Pancreas (tissue), 10 donors: Measurements from ENCODE around the gene DHX32. TPM values are rescaled to one million over a fixed set of nuclear protein-coding genes. Genes with fewer than 3 reads are reported as not detected.
"Not testable (repeated sequence)": the region's sequence is repeated elsewhere in the genome, so short reads cannot be mapped to it uniquely, and the experiment has no call there.

Experiments
- ATAC-seq, 4 donors: fragments of 200-7000 bp; cut with Tn5 transposase; one replicate each; pipeline versions ENCODE4 v1.8.0 to v1.9.1; 2020; ENCODE audit warnings: mild to moderate bottlenecking in 4 of 4, moderate library complexity in 4 of 4
- DNase-seq, 6 donors: peaks; one replicate each; pipeline ENCODE4 v3.0.0-alpha.2; 2020
- FAIRE-seq: peaks from 2 replicates; lab custom pipeline; 2012; peaks lifted over from hg19 to GRCh38; lab: Jason Lieb, UNC
- H3K27ac ChIP-seq, 4 donors: fragments of 200-600 bp; sonication (generic); 1 replicate in 3 of 4; 2 replicates in 1 of 4; pipeline versions ENCODE4 v1.5.0 to v1.8.0; 2020
- H3K27me3 ChIP-seq, 4 donors: fragments of 200-600 bp; one replicate each; pipeline ENCODE4 v1.8.0; 2021
- H3K36me3 ChIP-seq, 3 donors: fragments of 200-600 bp; sonication (generic) in 1 of 3; one replicate each; pipeline versions ENCODE4 v1.5.0 to v1.8.0; 2020 to 2021
- H3K4me1 ChIP-seq, 3 donors: fragments of 200-600 bp; one replicate each; pipeline ENCODE4 v1.8.0; 2021
- H3K4me3 ChIP-seq, 4 donors: fragments of 200-600 bp; sonication (generic) in 2 of 4; one replicate each; pipeline versions ENCODE4 v1.5.0 to v1.8.0; 2020 to 2021
- H3K9me3 ChIP-seq, 4 donors: fragments of 200-600 bp; one replicate each; pipeline ENCODE4 v1.8.0; 2021
- WGBS, 2 donors: extraction: QIAGEN DNeasy Blood & Tissue Kit; methylation state at CpG; one replicate each; pipeline ENCODE4 v1.1.7; 2013; 5-methylcytosine and 5-hydroxymethylcytosine counted together
- intact Hi-C, 3 donors: fragments of 100-400 bp; cut with DNase I; formaldehyde crosslinking; loops; one replicate each; pipeline versions ENCODE4 v1.11.1 to v1.14.2; 2022
- polyA plus RNA-seq, 2 donors: library from polyadenylated mRNA; stranded (reverse); fragments of 200-250 nt; gene quantifications; one replicate each; pipeline ENCODE4 v1.2.3, GENCODE V29; 2013
- total RNA-seq, 6 donors: library from RNA; stranded (reverse); fragmentation: NEBNext Ultra II Directional in 4 of 6; extraction: Animal tissue kit (Norgen Biotek cat#: 25700) in 4 of 6; gene quantifications; one replicate each; pipeline versions ENCODE4 v1.2.1 to v1.2.4, GENCODE V29; 2021 to 2023
- TF ChIP-seq, protein P1 (sequence below), 4 donors: fragments of 200-600 bp; sonication (generic) in 3 of 4; IDR thresholded peaks; one replicate each; pipeline versions ENCODE4 v1.5.0 to v1.8.0; 2021; ENCODE audit warnings: antibody characterized with exemption in 4 of 4
- donor health status: healthy with polysubstance abuse.
- donor health status: DM: no; HTN: no; CAD: no; lungs with moderate emphysema.
- donor health status: DM: no; HTN: no; CAD: no.
- donor health status: control.
- donor health status: control.
- donor health status: Bipolar disorder and iron deficiency.
- donor health status: DM: yes; HTN: yes; CAD: no.
- donor health status: DM: no; HTN: no; CAD: no.
- donor health status: DM: no; HTN: no; CAD: no.
- donor health status: DM: yes; HTN: yes; CAD: no.

Gene DHX32
- total and polyA plus RNA-seq, 8 donors, result 16.9 to 33.1 (median 24.1) TPM

DNA sequence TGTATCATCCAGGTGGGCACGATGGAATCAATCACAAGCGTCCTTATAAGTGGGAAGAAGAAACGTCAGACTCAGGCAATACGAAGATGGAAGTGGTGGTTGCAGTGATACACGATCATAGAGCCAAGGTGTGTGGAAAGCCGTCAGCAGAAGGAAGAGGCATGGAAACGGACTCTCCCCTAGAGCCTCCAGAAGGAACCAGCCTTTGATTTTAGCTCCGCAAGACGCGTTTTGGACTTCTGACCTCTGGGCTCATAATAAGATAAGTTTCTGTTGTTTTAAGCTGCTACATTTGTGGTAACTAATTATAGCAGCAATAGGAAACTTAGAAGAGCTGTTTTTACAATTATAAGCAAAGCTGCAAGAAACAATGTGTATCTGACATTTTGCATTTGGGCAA lies 30.1 kb upstream of the DHX32 start:
- FAIRE-seq (no peak), ATAC-seq (peak; percentile 49 to 70 (median 58)), DNase-seq (peak in 1 of 6 donors; percentile 39)
- H3K27ac ChIP-seq, result peak overlapping the region; percentile 14 to 64 (median 58)
- TF ChIP-seq, protein P1, sequence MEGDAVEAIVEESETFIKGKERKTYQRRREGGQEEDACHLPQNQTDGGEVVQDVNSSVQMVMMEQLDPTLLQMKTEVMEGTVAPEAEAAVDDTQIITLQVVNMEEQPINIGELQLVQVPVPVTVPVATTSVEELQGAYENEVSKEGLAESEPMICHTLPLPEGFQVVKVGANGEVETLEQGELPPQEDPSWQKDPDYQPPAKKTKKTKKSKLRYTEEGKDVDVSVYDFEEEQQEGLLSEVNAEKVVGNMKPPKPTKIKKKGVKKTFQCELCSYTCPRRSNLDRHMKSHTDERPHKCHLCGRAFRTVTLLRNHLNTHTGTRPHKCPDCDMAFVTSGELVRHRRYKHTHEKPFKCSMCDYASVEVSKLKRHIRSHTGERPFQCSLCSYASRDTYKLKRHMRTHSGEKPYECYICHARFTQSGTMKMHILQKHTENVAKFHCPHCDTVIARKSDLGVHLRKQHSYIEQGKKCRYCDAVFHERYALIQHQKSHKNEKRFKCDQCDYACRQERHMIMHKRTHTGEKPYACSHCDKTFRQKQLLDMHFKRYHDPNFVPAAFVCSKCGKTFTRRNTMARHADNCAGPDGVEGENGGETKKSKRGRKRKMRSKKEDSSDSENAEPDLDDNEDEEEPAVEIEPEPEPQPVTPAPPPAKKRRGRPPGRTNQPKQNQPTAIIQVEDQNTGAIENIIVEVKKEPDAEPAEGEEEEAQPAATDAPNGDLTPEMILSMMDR (IDR thresholded peaks at IDR 0.05), result no peak
- no peak overlapping the region for H3K4me3 ChIP-seq
- H3K4me1 ChIP-seq, result peaks cover 7 to 27% (median 8%) of the 10 kb centered on the region in 3 donors
- H3K27me3 ChIP-seq, result no peaks in the 10 kb centered on the region
- WGBS, 2 donors, result 43 to 44% methylated on average over 10 of the region's 10 CpGs
- intact Hi-C loops, result no loop called here
- no peaks in the 10 kb centered on the region for H3K9me3 ChIP-seq
- H3K36me3 ChIP-seq, result no peaks in the 10 kb centered on the region

DNA sequence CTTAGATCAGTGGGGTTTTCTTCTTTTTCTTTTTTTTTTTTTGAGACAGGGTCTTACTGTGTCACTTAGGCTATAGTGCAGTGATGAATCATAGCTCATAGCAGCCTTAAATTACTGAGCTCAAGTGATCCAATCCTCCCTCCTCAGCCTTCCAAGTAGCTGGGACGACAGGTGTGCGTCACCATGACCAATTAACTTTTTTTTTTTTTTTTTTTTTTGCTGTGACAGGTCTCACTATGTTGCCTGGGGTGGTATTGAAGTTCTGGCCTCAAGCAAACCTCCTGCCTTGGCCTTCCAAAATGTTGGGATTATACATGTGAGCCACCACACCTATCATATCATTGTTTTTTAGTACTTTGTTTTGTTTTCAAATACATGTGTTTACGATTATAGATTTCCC lies 28.4 kb upstream of the DHX32 start:
- H3K27me3 ChIP-seq, H3K4me3 ChIP-seq, H3K36me3 ChIP-seq, intact Hi-C loops, DNase-seq, ATAC-seq, H3K9me3 ChIP-seq, H3K27ac ChIP-seq, FAIRE-seq: not testable (repeated sequence)
- peaks cover 7 to 27% (median 18%) of the 10 kb centered on the region in 3 donors for H3K4me1 ChIP-seq
- 58 to 82% methylated on average over 3 of the region's 3 CpGs for WGBS, 2 donors

DNA sequence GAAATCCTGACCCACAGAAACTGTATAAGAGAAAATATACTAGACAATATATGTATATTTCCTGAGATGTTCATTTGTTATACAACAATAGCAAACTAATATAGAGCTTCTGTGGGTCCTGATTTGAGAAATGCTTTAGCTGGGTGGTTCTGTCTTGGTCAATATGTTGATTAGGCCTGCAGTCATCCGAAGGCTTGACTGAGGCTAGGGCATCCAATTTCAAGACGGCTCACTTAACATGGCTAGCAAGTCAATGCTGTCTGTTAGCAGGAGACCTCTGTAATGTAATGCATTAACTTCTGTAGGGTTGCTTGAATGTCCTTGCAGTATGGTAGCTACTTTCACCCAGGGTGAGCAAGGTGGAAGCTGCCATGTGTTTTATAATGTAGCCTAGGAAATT lies 27.7 kb upstream of the DHX32 start:
- H3K9me3 ChIP-seq, ATAC-seq, H3K27me3 ChIP-seq, intact Hi-C loops, H3K4me3 ChIP-seq, DNase-seq, FAIRE-seq, H3K27ac ChIP-seq, H3K36me3 ChIP-seq: not testable (repeated sequence)
- peaks cover 7 to 22% (median 18%) of the 10 kb centered on the region in 3 donors for H3K4me1 ChIP-seq
- 39 to 41% methylated on average over 2 of the region's 2 CpGs for WGBS, 2 donors

DNA sequence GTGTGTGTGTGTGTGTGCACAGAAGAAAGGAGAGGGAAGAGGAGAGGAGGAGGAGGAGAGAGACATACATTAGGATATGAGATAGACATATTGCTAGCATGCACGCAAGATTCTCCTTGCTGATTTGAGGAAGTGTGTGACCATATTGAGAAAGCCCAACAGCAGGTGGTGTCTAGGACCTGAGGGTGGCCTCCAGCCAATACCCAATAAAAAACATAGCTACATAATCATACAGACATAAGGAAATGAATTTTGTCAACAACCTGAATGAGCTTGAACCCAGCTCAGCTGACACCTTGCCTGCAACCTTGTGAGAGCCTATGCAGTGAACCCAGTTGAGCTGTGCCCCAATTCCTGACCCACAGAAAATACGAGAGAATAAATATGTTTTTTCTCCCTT lies 26.5 kb upstream of the DHX32 start:
- intact Hi-C loops, FAIRE-seq, H3K27me3 ChIP-seq, ATAC-seq, H3K27ac ChIP-seq, H3K36me3 ChIP-seq, DNase-seq, H3K4me3 ChIP-seq, H3K9me3 ChIP-seq: not testable (repeated sequence)
- 56 to 59% methylated on average over 2 of the region's 2 CpGs for WGBS, 2 donors
- H3K4me1 ChIP-seq, result peaks cover 2 to 12% (median 10%) of the 10 kb centered on the region in 3 donors

DNA sequence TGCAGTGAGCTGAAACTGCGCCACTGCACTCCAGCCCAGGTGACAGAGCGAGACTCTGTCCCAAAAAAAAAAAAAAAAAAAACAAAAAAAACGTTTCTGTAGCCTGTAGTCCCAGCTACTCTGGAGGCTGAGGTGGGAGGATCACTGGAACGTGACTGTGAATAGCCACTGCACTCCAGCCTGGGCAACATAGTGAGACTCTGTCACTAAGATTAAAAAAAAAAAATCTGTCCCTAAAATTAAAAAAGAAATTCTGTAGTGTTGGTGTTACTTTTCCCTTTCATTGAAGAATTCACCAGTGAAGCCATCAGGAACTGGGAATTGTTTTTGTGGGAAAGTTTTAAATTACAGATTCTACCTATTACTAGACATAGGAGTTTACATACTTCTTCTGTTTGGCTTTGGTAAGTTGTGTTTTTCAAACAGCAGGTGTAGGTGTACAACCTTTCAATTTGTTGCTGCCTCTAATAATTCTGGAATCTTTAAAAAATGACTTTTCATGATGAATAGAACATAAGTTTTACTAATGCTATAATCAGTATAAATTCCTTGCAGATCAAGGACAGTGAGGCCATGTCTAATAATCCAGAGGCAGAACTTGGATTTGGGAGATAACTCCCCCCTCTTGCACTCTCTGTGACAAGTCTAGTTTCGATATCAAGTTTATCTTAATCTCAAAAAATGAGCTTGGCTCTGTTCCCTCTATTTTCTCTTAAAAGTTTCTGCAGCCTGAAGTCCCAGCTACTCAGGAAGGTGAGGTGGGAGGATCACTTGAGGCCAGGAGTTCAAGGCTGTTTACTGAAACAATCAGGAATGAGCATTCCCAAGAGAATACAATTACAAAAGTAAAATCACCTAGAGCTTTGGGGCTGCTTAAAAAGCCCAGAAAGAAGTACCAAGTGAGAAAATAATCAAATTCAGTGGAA lies 24.2 kb upstream of the DHX32 start:
- H3K9me3 ChIP-seq, H3K27ac ChIP-seq, H3K4me3 ChIP-seq, H3K4me1 ChIP-seq, H3K27me3 ChIP-seq, intact Hi-C loops, DNase-seq, FAIRE-seq, H3K36me3 ChIP-seq: not testable (repeated sequence)
- peak in 3 of 4 donors; percentile 22 to 55 (median 35) for ATAC-seq
- WGBS, 2 donors, result 63 to 69% methylated on average over 5 of the region's 5 CpGs

DNA sequence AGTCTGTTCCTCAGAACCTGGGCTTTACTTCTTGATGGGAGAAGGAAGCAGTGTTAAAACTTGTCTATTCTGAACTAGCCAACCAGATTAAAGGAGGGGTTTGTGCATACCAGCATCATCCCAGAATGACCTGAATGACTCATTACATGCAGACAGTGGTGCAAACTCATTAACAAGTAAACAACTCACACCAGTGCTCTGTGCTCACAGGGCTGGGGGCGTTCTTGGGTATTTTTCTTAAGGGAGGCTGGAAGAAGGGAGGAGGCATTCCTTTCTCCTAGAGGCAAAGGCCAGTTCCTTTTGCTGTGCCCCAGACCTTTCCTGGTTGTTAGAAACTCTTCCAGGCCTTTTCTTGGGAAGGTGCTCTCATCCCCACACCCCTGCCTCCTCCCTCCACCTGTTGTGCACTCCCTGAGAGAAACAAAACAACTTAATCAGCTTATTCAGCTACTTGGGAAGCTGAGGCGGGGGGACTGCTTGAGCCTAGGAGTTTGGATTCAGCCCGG lies 22.1 kb upstream of the DHX32 start:
- DNase-seq, H3K4me1 ChIP-seq, H3K27me3 ChIP-seq, H3K36me3 ChIP-seq, intact Hi-C loops, ATAC-seq, H3K27ac ChIP-seq, H3K9me3 ChIP-seq, FAIRE-seq, H3K4me3 ChIP-seq: not testable (repeated sequence)
- 66 to 78% methylated on average over 3 of the region's 3 CpGs for WGBS, 2 donors

DNA sequence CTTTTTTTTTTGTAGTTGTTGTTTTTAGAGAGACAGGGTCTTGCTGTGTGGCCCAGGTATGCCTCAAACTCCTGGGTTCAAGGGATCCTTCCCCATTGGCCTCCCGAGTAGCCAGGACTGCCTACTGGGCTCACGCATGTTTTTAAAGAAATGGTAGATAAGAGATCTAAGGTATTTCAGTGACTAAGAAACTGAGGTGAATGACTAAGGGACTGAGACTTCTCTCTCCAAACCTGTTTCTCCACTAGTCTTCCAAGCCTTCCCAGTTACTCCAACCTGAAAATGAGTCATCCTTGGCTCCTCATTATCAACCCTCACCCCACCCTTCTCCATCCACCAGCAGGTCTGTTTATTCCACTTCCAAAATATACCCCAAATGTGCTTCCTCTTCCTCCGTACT lies 19.9 kb upstream of the DHX32 start:
- intact Hi-C loops, result not testable (repeated sequence)

DNA sequence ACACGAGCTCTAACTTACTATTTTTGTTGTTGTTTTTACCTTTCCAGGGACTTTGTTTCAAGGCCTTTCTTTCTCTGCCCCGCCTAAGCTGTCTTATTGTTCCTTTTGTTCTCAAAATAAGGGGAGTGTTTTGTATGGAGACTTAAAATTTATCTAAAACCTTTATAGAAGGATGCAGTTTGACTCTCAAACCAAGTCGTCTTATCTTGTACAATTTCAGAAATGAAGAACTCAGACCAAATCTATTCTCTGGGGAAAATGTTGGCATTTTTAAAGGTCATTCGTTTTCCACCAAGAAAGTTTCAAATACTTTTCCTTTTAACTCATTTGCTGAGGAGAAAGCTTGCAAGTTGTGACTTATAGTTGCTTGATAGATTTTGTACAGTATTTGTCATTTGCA lies 16.2 kb upstream of the DHX32 start:
- H3K36me3 ChIP-seq, H3K27ac ChIP-seq, H3K9me3 ChIP-seq, intact Hi-C loops, ATAC-seq, DNase-seq, H3K27me3 ChIP-seq, FAIRE-seq: not testable (repeated sequence)
- WGBS, 2 donors, result 12 to 14% methylated on average over 4 of the region's 4 CpGs
- peaks cover 0 to 12% (median 8%) of the 10 kb centered on the region in 3 donors for H3K4me1 ChIP-seq
- peak overlapping the region in 2 of 4 donors; percentile 94 to 96 for H3K4me3 ChIP-seq

More for the DNA sequence above, 19.9 kb upstream of the DHX32 start:
- H3K4me1 ChIP-seq, H3K4me3 ChIP-seq, FAIRE-seq, H3K27me3 ChIP-seq, H3K36me3 ChIP-seq, DNase-seq, ATAC-seq, H3K9me3 ChIP-seq, H3K27ac ChIP-seq: not testable (repeated sequence)
- WGBS, 2 donors, result 66 to 70% methylated on average over 3 of the region's 3 CpGs

DNA sequence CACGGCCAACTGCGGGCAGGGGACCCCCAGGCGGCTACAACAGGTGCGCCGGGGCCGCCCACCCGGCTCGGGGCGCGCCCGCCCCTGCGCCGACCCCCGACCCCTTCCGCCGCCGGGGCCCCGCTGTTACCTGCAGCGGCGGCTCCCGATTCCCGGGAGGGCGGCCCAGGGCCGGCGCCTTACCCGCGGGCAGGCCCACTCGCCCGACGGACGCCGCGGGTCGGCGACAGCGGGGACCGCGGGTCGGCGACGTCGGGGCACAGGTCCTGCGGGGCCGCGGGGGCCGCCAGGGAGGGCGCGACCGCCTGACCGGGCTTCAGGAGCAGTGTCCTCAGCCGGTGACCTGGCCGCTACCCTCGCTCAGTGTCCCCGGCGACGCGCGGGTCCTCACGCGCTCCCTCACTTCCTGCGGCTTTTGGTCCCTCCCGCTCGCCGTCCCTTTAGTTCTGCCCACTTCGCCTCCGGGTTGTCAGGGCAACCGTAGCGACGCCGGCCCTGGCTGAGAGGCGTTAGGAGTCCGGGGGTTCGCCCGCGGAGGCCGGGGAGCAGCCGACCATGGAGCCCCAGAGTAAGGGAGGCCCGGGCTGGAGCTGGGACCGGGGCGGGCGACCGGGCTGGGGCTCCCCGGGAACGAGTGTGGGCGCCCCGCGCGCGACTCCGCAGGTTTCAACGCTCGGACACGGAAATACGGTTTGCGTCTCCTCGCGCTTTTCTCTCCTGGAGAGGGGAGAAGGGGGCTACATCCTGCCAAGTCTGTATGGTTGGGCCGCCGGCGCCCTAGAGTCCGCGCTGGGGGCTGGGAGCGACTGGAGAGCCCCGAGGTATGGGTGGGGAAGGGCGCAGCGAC lies 15.2 kb upstream of the DHX32 start, which contains the start of gene FANK1:
Gene FANK1, plus strand, starts transcription at position 477 of the 847 bp plus-strand sequence. Its CDS starts 79 bp downstream, at position 556.
- ATAC-seq, result peak; percentile 88 to 93 (median 91)
- H3K36me3 ChIP-seq, H3K9me3 ChIP-seq, H3K27me3 ChIP-seq, intact Hi-C loops, FAIRE-seq: not testable (repeated sequence)
- Histone ChIP-seq H3K27ac (peak within 1 kb of the TSS; percentile 88 to 98 (median 88)), H3K4me1 (peaks cover 0 to 12% (median 8%) of the 10 kb centered on the region in 3 donors), H3K4me3 (peak within 1 kb of the TSS; percentile 44 to 96 (median 76))
- DNase-seq, result peak; percentile 86 to 95 (median 92)
- WGBS, 2 donors, result 19 to 30% methylated on average over 89 to 106 of the region's 106 CpGs
